Measurements from ENCODE around the gene SYDE2.

DNA sequence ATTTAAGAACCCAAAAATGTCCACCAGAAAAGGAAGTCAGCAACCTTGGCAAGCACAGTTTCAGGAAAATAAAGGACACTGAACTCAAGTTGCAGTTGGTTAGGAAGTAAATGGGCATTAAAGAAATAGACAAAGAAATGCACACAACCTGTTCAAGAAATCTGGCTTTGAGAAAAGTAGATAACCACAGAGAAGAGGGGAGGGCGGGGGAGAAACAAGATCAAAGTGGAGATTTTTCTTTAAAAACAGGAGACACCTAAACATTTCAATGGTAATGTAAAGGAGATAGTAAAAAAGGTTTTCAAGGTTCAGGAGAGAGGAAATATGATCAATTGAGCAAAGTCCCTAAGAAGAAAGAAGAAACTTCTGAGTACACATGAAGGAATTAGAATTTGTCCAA is 29.1 kb downstream of the SYDE2 start:
- TF ChIP-seq, protein P1, sequence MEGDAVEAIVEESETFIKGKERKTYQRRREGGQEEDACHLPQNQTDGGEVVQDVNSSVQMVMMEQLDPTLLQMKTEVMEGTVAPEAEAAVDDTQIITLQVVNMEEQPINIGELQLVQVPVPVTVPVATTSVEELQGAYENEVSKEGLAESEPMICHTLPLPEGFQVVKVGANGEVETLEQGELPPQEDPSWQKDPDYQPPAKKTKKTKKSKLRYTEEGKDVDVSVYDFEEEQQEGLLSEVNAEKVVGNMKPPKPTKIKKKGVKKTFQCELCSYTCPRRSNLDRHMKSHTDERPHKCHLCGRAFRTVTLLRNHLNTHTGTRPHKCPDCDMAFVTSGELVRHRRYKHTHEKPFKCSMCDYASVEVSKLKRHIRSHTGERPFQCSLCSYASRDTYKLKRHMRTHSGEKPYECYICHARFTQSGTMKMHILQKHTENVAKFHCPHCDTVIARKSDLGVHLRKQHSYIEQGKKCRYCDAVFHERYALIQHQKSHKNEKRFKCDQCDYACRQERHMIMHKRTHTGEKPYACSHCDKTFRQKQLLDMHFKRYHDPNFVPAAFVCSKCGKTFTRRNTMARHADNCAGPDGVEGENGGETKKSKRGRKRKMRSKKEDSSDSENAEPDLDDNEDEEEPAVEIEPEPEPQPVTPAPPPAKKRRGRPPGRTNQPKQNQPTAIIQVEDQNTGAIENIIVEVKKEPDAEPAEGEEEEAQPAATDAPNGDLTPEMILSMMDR (conservative IDR thresholded peaks at IDR 0.05 in 1 of 2, IDR thresholded peaks at IDR 0.05 in 1 of 2; ENCODE audit: low read depth in 1 of 2, low read length in 2 of 2): no peak
- TF ChIP-seq EZH2 (IDR thresholded peaks at IDR 0.05; ENCODE audit: low read length, missing control alignments): no peak

Measured in fibroblast of lung (primary cell).